Cardiac fibroblast (primary cell): ENCODE measurements around the gene FLNA.

Experiments
- DNase-seq, 2 donors: peaks; one replicate each; pipeline versions ENCODE4 v3.0.0 to v3.0.0-alpha.2; 2010; ENCODE audit warnings: low read depth in 2 of 2
- H3K4me3 ChIP-seq, 2 donors: replicated peaks in 1 of 2; 1 replicate in 1 of 2; 2 replicates in 1 of 2; pipeline ENCODE4 v1.5.1; 2011; ENCODE audit warnings: low read depth in 2 of 2, low read length in 2 of 2, mild to moderate bottlenecking in 2 of 2, moderate library complexity in 1 of 2
- TF ChIP-seq, protein P1 (sequence below): IDR thresholded peaks from one replicate; pipeline ENCODE4 v1.5.1; 2011; ENCODE audit warnings: low read depth, mild to moderate bottlenecking, low read length, inconsistent platforms

FLNA gene

DNA sequence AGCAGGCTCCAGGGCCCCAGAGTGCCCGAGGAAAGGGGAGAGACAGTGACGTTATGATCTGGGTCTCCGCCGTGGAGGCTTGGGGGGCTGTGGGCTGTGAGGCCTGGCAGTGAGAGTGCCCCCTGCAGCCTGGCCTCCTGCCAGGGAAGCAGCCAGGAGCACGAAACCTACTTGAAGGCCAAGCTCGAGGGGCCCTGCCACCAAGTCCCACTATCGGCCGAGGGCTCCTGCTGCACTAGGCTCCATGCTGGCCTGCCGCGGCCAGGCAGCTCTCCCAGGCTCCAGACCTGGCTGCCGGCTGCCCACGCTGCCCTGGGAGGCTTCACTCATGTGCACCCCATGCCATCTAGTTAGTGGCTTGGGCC lies 18.7 kb downstream of the FLNA start:
- TF ChIP-seq, protein P1, sequence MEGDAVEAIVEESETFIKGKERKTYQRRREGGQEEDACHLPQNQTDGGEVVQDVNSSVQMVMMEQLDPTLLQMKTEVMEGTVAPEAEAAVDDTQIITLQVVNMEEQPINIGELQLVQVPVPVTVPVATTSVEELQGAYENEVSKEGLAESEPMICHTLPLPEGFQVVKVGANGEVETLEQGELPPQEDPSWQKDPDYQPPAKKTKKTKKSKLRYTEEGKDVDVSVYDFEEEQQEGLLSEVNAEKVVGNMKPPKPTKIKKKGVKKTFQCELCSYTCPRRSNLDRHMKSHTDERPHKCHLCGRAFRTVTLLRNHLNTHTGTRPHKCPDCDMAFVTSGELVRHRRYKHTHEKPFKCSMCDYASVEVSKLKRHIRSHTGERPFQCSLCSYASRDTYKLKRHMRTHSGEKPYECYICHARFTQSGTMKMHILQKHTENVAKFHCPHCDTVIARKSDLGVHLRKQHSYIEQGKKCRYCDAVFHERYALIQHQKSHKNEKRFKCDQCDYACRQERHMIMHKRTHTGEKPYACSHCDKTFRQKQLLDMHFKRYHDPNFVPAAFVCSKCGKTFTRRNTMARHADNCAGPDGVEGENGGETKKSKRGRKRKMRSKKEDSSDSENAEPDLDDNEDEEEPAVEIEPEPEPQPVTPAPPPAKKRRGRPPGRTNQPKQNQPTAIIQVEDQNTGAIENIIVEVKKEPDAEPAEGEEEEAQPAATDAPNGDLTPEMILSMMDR, result no peak
- DNase-seq, result no peak
- H3K4me3 ChIP-seq, result no peak overlapping the region

DNA sequence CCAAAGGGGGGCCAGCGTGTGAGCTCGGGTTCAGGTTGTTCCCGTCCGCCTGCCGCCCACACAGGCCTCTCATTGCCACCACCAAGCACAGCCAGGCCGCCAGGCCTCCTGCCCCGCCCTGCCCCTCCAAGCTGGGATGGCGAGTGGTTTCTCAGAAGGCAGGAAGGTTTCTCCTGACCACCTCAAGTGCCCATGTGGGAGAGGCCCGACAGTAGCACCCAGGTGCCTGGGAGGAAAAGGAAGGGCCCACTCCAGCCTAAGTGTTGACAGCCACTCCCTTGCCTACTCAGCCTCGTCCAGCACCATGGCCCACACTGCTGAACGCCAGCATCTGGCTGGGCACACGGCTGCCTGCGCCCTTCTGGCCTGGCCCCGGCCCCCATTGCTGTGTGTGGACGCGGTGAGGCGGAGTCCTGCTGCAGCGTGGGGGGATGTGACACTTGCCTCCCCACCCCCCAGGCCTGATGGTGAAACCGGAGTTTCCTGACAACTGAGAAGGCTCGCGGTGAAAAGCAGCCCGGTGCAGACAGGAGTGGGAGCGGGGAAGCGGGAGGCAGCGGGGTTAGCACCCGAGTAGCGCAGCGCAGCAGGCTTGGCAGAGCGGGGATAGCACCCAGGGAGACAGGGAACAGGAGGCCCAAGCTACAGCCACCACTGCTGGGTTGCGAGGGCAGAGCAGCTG lies 19.2 kb downstream of the FLNA start:
- TF ChIP-seq, protein P1, result no peak
- DNase-seq, result no peak
- H3K4me3 ChIP-seq, result no peak overlapping the region

- TF ChIP-seq, protein P1, result no peak
- no peak overlapping the region for H3K4me3 ChIP-seq
- peak in 1 of 2 donors; percentile 0 for DNase-seq
Measured at GRCh38 chrX:154354516-154354915, 19.9 kb downstream of the FLNA start.

DNA sequence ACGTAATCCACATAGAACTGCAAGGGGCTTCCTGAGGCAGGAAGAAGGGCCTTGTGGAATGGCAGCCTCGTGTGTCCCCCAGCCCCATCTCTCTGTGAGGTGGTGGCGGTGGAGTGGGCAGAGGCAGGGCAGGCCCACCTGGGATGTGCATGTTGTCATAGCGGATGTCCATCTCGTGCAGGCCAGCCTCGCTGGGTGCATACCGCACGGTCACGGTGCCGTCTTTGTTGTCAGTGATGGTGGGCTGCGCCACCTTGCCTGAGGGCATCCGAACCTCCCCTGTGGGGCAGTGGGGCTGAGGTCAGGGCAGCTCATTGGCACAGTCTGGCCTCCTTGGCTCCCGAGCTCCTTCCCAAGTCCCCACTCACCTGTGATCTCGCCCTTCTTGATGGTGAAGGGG lies 20.4 kb downstream of the FLNA start:
- TF ChIP-seq, protein P1, result no peak
- peak in 1 of 2 donors; percentile 3 for DNase-seq
- no peak overlapping the region for H3K4me3 ChIP-seq

DNA sequence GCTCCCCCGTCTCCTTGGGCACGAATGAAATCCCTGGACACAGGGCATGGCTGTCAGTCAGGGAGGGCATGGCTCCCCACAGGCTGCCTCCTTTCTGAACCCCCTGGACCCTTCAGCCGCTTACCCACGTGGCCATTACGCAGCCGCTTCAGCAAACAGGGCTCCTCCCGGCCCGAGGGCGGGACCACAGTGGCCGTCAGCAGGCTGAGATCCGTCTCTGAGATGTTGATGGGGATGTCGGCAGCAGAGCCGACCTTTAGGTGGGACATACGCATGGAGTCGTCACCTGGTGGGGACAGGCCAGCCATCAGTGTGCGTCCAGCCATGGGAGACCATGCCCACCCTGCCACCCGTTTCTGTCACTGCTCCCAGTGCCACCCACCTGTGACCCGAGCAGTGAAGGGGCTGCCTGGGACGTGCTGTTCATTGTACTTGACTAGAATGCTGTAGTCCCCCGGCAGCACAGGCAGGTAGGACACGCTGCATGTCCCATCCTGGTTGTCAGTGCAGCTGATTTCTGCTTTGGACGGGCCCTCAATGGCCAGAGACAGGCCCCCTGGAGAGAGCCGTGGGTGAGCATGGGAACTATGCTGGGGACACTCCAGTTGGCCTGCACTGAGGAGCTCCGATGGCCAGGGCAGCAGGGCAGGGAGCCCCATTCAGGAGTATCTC lies 21.1 kb downstream of the FLNA start:
- TF ChIP-seq, protein P1, result no peak
- DNase-seq, result peak in 1 of 2 donors; percentile 0
- H3K4me3 ChIP-seq, result no peak overlapping the region

GRCh38 chrX:154352466-154352865 lies 22.0 kb downstream of the FLNA start:
- no peak overlapping the region for H3K4me3 ChIP-seq
- TF ChIP-seq, protein P1, result no peak
- DNase-seq, result peak in 1 of 2 donors; percentile 0
